Esophagus (tissue), 2 donors: Measurements from ENCODE around the gene GRID1. TPM values are rescaled to one million over a fixed set of nuclear protein-coding genes. Genes with fewer than 3 reads are reported as not detected.

Source experiments
- H3K27ac ChIP-seq, 2 donors: one replicate each; pipeline ENCODE4 v1.5.1; 2013; ENCODE audit warnings: low read depth in 2 of 2, mild to moderate bottlenecking in 2 of 2, inconsistent platforms in 1 of 2, low read length in 1 of 2, moderate library complexity in 1 of 2
- H3K27me3 ChIP-seq, 2 donors: one replicate each; pipeline ENCODE4 v1.6.1; 2013; ENCODE audit warnings: low read length in 2 of 2, control low read depth in 1 of 2, mild to moderate bottlenecking in 1 of 2; ENCODE audit not compliant: insufficient read depth in 2 of 2, control insufficient read depth in 1 of 2
- H3K36me3 ChIP-seq, 2 donors: one replicate each; pipeline ENCODE4 v1.6.1; 2013; ENCODE audit warnings: low read length in 1 of 2; ENCODE audit not compliant: control insufficient read depth in 2 of 2, insufficient read depth in 2 of 2
- H3K4me1 ChIP-seq, 2 donors: one replicate each; pipeline ENCODE4 v1.6.1; 2013; ENCODE audit warnings: low read length in 1 of 2; ENCODE audit not compliant: control insufficient read depth in 2 of 2, insufficient read depth in 2 of 2
- H3K4me3 ChIP-seq, 2 donors: one replicate each; pipeline ENCODE4 v1.5.1; 2013; ENCODE audit warnings: low read length in 2 of 2, mild to moderate bottlenecking in 2 of 2, low read depth in 1 of 2, moderate library complexity in 1 of 2
- H3K9me3 ChIP-seq, 2 donors: one replicate each; pipeline ENCODE4 v1.6.1; 2013; ENCODE audit warnings: mild to moderate bottlenecking in 2 of 2, low read depth in 1 of 2, low read length in 1 of 2, moderate library complexity in 1 of 2; ENCODE audit not compliant: control insufficient read depth in 2 of 2, insufficient read depth in 1 of 2
- WGBS, 2 donors: extraction: QIAGEN DNeasy Blood & Tissue Kit; methylation state at CpG; one replicate each; pipeline ENCODE4 v1.1.7; 2013; 5-methylcytosine and 5-hydroxymethylcytosine counted together
- polyA plus RNA-seq, 2 donors: library from polyadenylated mRNA; stranded (reverse); fragments of 200-250 nt; gene quantifications; one replicate each; pipeline ENCODE4 v1.2.3, GENCODE V29; 2013
- donor health status: healthy with polysubstance abuse.
- donor health status: Bipolar disorder and iron deficiency.

The GRID1 gene
- polyA plus RNA-seq, 2 donors, result 0.04 to 0.32 TPM

- H3K4me1 ChIP-seq, result no peaks in the 10 kb centered on the region
- 48 to 60% methylated on average over 1 of the region's 1 CpG for WGBS, 2 donors
Observed at GRCh38 chr10:85986777-85987176, 379.8 kb downstream of the GRID1 start.

GRCh38 chr10:85983051-85983450 lies 383.5 kb downstream of the GRID1 start:
- H3K9me3 ChIP-seq, result no peaks in the 10 kb centered on the region
- no peaks in the 10 kb centered on the region for H3K27me3 ChIP-seq
- no peak overlapping the region for H3K27ac ChIP-seq
- no peak overlapping the region for H3K4me3 ChIP-seq
- no peaks in the 10 kb centered on the region for H3K36me3 ChIP-seq
- H3K4me1 ChIP-seq, result no peaks in the 10 kb centered on the region
- WGBS, 2 donors, result 71% methylated on average over 6 of the region's 6 CpGs

More at GRCh38 chr10:85986777-85987176, 379.8 kb downstream of the GRID1 start:
- no peak overlapping the region for H3K4me3 ChIP-seq
- no peaks in the 10 kb centered on the region for H3K27me3 ChIP-seq
- H3K27ac ChIP-seq, result no peak overlapping the region
- H3K9me3 ChIP-seq, result no peaks in the 10 kb centered on the region
- H3K36me3 ChIP-seq, result no peaks in the 10 kb centered on the region

- H3K4me3 ChIP-seq, result no peak overlapping the region
- no peak overlapping the region for H3K27ac ChIP-seq
- no peaks in the 10 kb centered on the region for H3K36me3 ChIP-seq
- H3K9me3 ChIP-seq, result no peaks in the 10 kb centered on the region
- H3K27me3 ChIP-seq, result no peaks in the 10 kb centered on the region
- no peaks in the 10 kb centered on the region for H3K4me1 ChIP-seq
Observed at GRCh38 chr10:85979598-85979997, 387.0 kb downstream of the GRID1 start.

- H3K27ac ChIP-seq, result no peak overlapping the region
- no peaks in the 10 kb centered on the region for H3K4me1 ChIP-seq
- H3K27me3 ChIP-seq, result no peaks in the 10 kb centered on the region
- H3K36me3 ChIP-seq, result no peaks in the 10 kb centered on the region
- H3K4me3 ChIP-seq, result no peak overlapping the region
- 62 to 64% methylated on average over 2 of the region's 2 CpGs for WGBS, 2 donors
- H3K9me3 ChIP-seq, result no peaks in the 10 kb centered on the region
Observed at GRCh38 chr10:85978566-85979358, 387.8 kb downstream of the GRID1 start.

GRCh38 chr10:85977642-85978041 lies 389.0 kb downstream of the GRID1 start:
- H3K4me1 ChIP-seq, result no peaks in the 10 kb centered on the region
- WGBS, 2 donors, result 88% methylated on average over 6 of the region's 6 CpGs
- H3K36me3 ChIP-seq, result no peaks in the 10 kb centered on the region

GRCh38 chr10:85976267-85976793 lies 390.3 kb downstream of the GRID1 start:
- no peak overlapping the region for H3K27ac ChIP-seq
- H3K27me3 ChIP-seq, result no peaks in the 10 kb centered on the region
- no peaks in the 10 kb centered on the region for H3K9me3 ChIP-seq
- no peaks in the 10 kb centered on the region for H3K4me1 ChIP-seq
- H3K36me3 ChIP-seq, result no peaks in the 10 kb centered on the region
- no peak overlapping the region for H3K4me3 ChIP-seq
- 64 to 69% methylated on average over 6 of the region's 6 CpGs for WGBS, 2 donors

More at GRCh38 chr10:85977642-85978041, 389.0 kb downstream of the GRID1 start:
- no peak overlapping the region for H3K27ac ChIP-seq
- no peaks in the 10 kb centered on the region for H3K27me3 ChIP-seq
- no peaks in the 10 kb centered on the region for H3K9me3 ChIP-seq
- H3K4me3 ChIP-seq, result no peak overlapping the region

- no peaks in the 10 kb centered on the region for H3K4me1 ChIP-seq
- no peaks in the 10 kb centered on the region for H3K36me3 ChIP-seq
- no peak overlapping the region for H3K4me3 ChIP-seq
- H3K27me3 ChIP-seq, result no peaks in the 10 kb centered on the region
- no peak overlapping the region for H3K27ac ChIP-seq
- H3K9me3 ChIP-seq, result no peaks in the 10 kb centered on the region
Observed at GRCh38 chr10:85971494-85971893, 395.1 kb downstream of the GRID1 start.

- no peaks in the 10 kb centered on the region for H3K27me3 ChIP-seq
- WGBS, 2 donors, result 71 to 83% methylated on average over 1 of the region's 1 CpG
- no peaks in the 10 kb centered on the region for H3K4me1 ChIP-seq
- H3K9me3 ChIP-seq, result no peaks in the 10 kb centered on the region
- H3K27ac ChIP-seq, result no peak overlapping the region
- H3K36me3 ChIP-seq, result no peaks in the 10 kb centered on the region
- no peak overlapping the region for H3K4me3 ChIP-seq
Observed at GRCh38 chr10:85967594-85967993, 399.0 kb downstream of the GRID1 start.

GRCh38 chr10:85961479-85962067 lies 405.0 kb downstream of the GRID1 start:
- H3K4me3 ChIP-seq, result no peak overlapping the region
- H3K9me3 ChIP-seq, result peaks cover 3 to 5% of the 10 kb centered on the region in 2 donors
- H3K27me3 ChIP-seq, result no peaks in the 10 kb centered on the region
- peaks cover 0 to 3% of the 10 kb centered on the region in 2 donors for H3K4me1 ChIP-seq
- H3K36me3 ChIP-seq, result no peaks in the 10 kb centered on the region
- WGBS, 2 donors, result 78 to 88% methylated on average over 1 of the region's 1 CpG
- no peak overlapping the region for H3K27ac ChIP-seq
